K562 (cell line): ENCODE measurements around the gene ITPR1. TPM values are rescaled to one million over a fixed set of nuclear protein-coding genes. Genes with fewer than 3 reads are reported as not detected.
A peak's percentile ranks its signal among the peaks of the same experiment; 100 is the strongest.

Source experiments
- BDP1 ChIP-seq: IDR thresholded peaks from 3 replicates; pipeline ENCODE4 v1.6.1; 2011; ENCODE audit not compliant: insufficient read length, insufficient read depth
- CEBPZ ChIP-seq: fragments of 150-350 bp; IDR thresholded peaks from 2 replicates; pipeline ENCODE4 v1.6.1; 2014; ENCODE audit warnings: low read depth, mild to moderate bottlenecking, low read length, borderline replicate concordance
- E2F5 ChIP-seq: sonication (generic); formaldehyde crosslinking; IDR thresholded peaks from 2 replicates; pipeline ENCODE4 v1.8.0; 2022; ENCODE audit warnings: mild to moderate bottlenecking, missing genetic modification reagents
- KLF6 ChIP-seq: fragments of 250-450 bp; sonication (Bioruptor Pico); IDR thresholded peaks from 2 replicates; pipeline ENCODE4 v1.4.0; 2020; ENCODE audit warnings: mild to moderate bottlenecking, moderate library complexity, borderline replicate concordance
- NONO ChIP-seq, 2 experiments: fragments of 200-400 bp in 1 of 2; fragments of 450-650 bp in 1 of 2; formaldehyde crosslinking in 1 of 2; IDR thresholded peaks; 2 replicates each; pipeline ENCODE4 v1.6.1; 2017; ENCODE audit warnings: low read depth in 2 of 2, mild to moderate bottlenecking in 2 of 2, moderate library complexity in 2 of 2, low read length in 1 of 2
- RBM15 ChIP-seq: fragments of 200-400 bp; formaldehyde crosslinking; IDR thresholded peaks from 2 replicates; pipeline ENCODE4 v1.6.1; 2018; ENCODE audit warnings: mild to moderate bottlenecking, low read length, moderate library complexity; ENCODE audit not compliant: insufficient read depth
- SOX6 ChIP-seq: fragments of 450-650 bp; IDR thresholded peaks from 2 replicates; pipeline ENCODE4 v1.6.1; 2014; ENCODE audit warnings: mild to moderate bottlenecking
- TCF7 ChIP-seq: sonication (generic); IDR thresholded peaks from 2 replicates; pipeline ENCODE4 v1.6.1; 2016; ENCODE audit warnings: antibody characterized with exemption, borderline replicate concordance
- ZNF212 ChIP-seq: fragments of 450-650 bp; formaldehyde crosslinking; IDR thresholded peaks from 2 replicates; pipeline ENCODE4 v1.4.0; 2020; ENCODE audit warnings: mild to moderate bottlenecking
- ZNF395 ChIP-seq: fragments of 200-800 bp; sonication (Bioruptor generic); IDR thresholded peaks from 2 replicates; pipeline ENCODE4 v1.6.1; 2017; ENCODE audit warnings: missing genetic modification characterization, missing compliant biosample characterization
- ZSCAN29 ChIP-seq: fragments of 450-650 bp; IDR thresholded peaks from 2 replicates; pipeline ENCODE4 v1.6.1; 2017
- polyA plus RNA-seq, 8 experiments: library from polyadenylated mRNA; depleted of rRNA in 4 of 8; stranded (reverse) in 5 of 8; unstranded in 3 of 8; fragments of >200 nt; fragmentation: Nextera tagmentation in 2 of 8; fragmentation: Illumina TruSeq in 1 of 8; extraction: Ambion mirVana in 2 of 8; extraction: Trizol in 1 of 8; gene quantifications; 2 replicates each; pipeline versions ENCODE4 v1.2.1 to v1.2.3, GENCODE V29; 2011 to 2014; ENCODE audit warnings: inconsistent platforms in 1 of 8, missing spikeins in 1 of 8
- total RNA-seq, 7 experiments: library from RNA; depleted of rRNA in 6 of 7; stranded (reverse); fragments of >200 nt in 6 of 7; fragmentation: Illumina TruSeq in 2 of 7; extraction: Trizol in 2 of 7; gene quantifications; 2 replicates each; pipeline versions ENCODE4 v1.2.1 to v1.2.3, GENCODE V29; 2011 to 2021; ENCODE audit warnings: low replicate concordance in 1 of 7

ITPR1 gene
- total and polyA plus RNA-seq, 9 of the 15 experiments (the other 6 are each of a cell fraction or from before 2014, with no cell fraction given) = 22.4 to 40.0 (median 27.4) TPM

- TF ChIP-seq ZSCAN29 (0 out of 2 replicates have a peak, but pooled peaks have one; percentile 52), NONO (IDR thresholded peaks at IDR 0.05; ENCODE audit: low read depth in 2 of 2, low read length in 1 of 2) (no peak), ZNF212 (CRISPR knock-in tag) (no peak), TCF7 (no peak), CEBPZ (no peak), E2F5 (no peak), KLF6 (no peak), RBM15 (no peak), BDP1 (no peak), SOX6 (0 out of 2 replicates have a peak, but pooled peaks have one; percentile 11), ZNF395 (CRISPR knock-in tag) (no peak)
Measured at GRCh38 chr3:4493941-4494894, 1.1 kb downstream of the ITPR1 start (continued).
